ENCODE results near the gene SPIB.

SPIB gene

GRCh38 chr19:50475101-50475568, 56.4 kb downstream of the SPIB start:
- no peak for DNase-seq

GRCh38 chr19:50475736-50476223, 57.0 kb downstream of the SPIB start:
- DNase-seq, result no peak

- DNase-seq, result peak; percentile 93 to 96 (median 96)
Measured at GRCh38 chr19:50476224-50476906, 57.6 kb downstream of the SPIB start, which contains the start of the genes EMC10 and GARIN5A. Gene EMC10, plus strand, starts transcription at chr19:50476507. Its CDS starts 38 bp downstream, at chr19:50476545. Gene GARIN5A, minus strand, starts transcription at chr19:50476848. Its CDS starts 460 bp downstream, at chr19:50476388.

GRCh38 chr19:50476907-50477238, 58.1 kb downstream of the SPIB start:
- DNase-seq, result no peak

GRCh38 chr19:50477751-50478515, 59.2 kb downstream of the SPIB start:
- DNase-seq, result no peak

- DNase-seq, result peak; percentile 14 to 40 (median 24)
Measured at GRCh38 chr19:50478901-50479715, 60.4 kb downstream of the SPIB start.

- no peak for DNase-seq
Measured at GRCh38 chr19:50479761-50480251, 61.1 kb downstream of the SPIB start.

GRCh38 chr19:50480281-50481111, 61.8 kb downstream of the SPIB start:
- no peak for DNase-seq
